ENCODE measurements around the gene ITGB1BP1. TPM values are rescaled to one million over a fixed set of nuclear protein-coding genes. Genes with fewer than 3 reads are reported as not detected.

ITGB1BP1 gene
- total and polyA plus RNA-seq, 9 of the 15 experiments (the other 6 are each of a cell fraction or from before 2014, with no cell fraction given) = 37.8 to 95.3 (median 50.4) TPM

DNA sequence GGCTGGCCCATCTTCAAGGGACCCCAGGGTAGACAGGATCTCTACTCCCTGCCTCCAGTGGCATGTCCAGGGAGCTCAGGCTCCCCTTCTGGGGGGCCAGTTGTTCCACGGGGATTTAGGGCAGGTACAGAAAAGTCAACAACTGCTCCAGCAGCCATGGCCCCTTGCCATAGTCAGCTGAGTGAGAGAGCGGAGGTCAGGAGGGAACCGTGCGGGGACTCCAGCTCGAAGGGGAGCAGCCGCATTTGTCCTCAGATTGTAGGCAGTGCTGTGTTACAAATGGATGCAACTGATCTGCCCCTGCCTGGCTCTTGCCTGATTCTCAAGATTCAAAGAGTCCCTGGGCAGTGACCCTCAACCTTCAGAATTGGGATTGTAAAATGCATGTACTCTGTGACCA is 49.9 kb downstream of the ITGB1BP1 start:
- in situ Hi-C loops (cut with MboI) = loop anchor here (5.0 kb wide), 1 partner anchor 231 kb away; no protein-coding TSS in a partner anchor
- 41% methylated on average over 6 of the region's 6 CpGs for WGBS (ENCODE audit: insufficient coverage, low coverage, missing lambda C conversion rate)

More for the DNA sequence above, 49.9 kb downstream of the ITGB1BP1 start:
- no peak for FAIRE-seq
- no peak for ATAC-seq
- H3K36me3 ChIP-seq (ENCODE audit: control insufficient read depth, insufficient read depth, low read length) = no peaks in the 10 kb centered on the region
- intact Hi-C loops (cut with micrococcal nuclease) = no loop called here
- no peaks in the 10 kb centered on the region for H3K9me1 ChIP-seq (ENCODE audit: control insufficient read depth, insufficient read depth, low read length)
- DNase-seq (ENCODE audit: extremely low read depth in 1 of 4, low spot score in 3 of 4) = no peak
- no TSS peak for BruUV-seq (replicated peaks)
- CTCF ChIA-PET (ENCODE audit: low intra/inter-chr PET ratio) = no interaction called here
- H3K27ac ChIP-seq (ENCODE audit: extremely low read depth, low read depth, low read length) = no peak overlapping the region
- no peak overlapping the region for H3K4me3 ChIP-seq
- H3K4me1 ChIP-seq (replicated peaks in 1 of 2; ENCODE audit: control insufficient read depth in 2 of 2, insufficient read depth in 2 of 2, low read length in 2 of 2) = no peaks in the 10 kb centered on the region
- no peak overlapping the region for H2AFZ ChIP-seq (ENCODE audit: low read depth, low read length)
- POLR2A ChIA-PET = no interaction called here
- no peaks in the 10 kb centered on the region for H3K79me2 ChIP-seq (ENCODE audit: control insufficient read depth, insufficient read depth, low read length)
- H3K27me3 ChIP-seq (ENCODE audit: control insufficient read depth in 2 of 2, insufficient read depth in 2 of 2, low read length in 2 of 2) = peaks cover 2 to 48% of the 10 kb centered on the region in 2 experiments; a peak in 4 of 5 replicates
- H3K4me2 ChIP-seq (ENCODE audit: insufficient read depth, low read length) = no peak overlapping the region
- H3K9ac ChIP-seq (ENCODE audit: insufficient read depth in 1 of 2, low read depth in 2 of 2, low read length in 2 of 2) = no peak overlapping the region
- no peak for TF ChIP-seq ZBTB7A (IDR thresholded peaks at IDR 0.05; ENCODE audit: borderline replicate concordance, control insufficient read depth, low read depth, low read length)
- no peak for TF ChIP-seq HMG20A (CRISPR knock-in tag; conservative IDR thresholded peaks at IDR 0.05)
- TF ChIP-seq TAF9B (IDR thresholded peaks at IDR 0.05; ENCODE audit: partially characterized antibody) = no peak
- TF ChIP-seq CHAMP1 (IDR thresholded peaks at IDR 0.05) = no peak
- TF ChIP-seq, protein P1, sequence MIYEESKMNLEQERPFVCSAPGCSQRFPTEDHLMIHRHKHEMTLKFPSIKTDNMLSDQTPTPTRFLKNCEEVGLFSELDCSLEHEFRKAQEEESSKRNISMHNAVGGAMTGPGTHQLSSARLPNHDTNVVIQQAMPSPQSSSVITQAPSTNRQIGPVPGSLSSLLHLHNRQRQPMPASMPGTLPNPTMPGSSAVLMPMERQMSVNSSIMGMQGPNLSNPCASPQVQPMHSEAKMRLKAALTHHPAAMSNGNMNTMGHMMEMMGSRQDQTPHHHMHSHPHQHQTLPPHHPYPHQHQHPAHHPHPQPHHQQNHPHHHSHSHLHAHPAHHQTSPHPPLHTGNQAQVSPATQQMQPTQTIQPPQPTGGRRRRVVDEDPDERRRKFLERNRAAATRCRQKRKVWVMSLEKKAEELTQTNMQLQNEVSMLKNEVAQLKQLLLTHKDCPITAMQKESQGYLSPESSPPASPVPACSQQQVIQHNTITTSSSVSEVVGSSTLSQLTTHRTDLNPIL (CRISPR knock-in tag; IDR thresholded peaks at IDR 0.05) = no peak
- TF ChIP-seq MYC (IDR thresholded peaks at IDR 0.05; ENCODE audit: low read depth, low read length) = no peak
- no peak for TF ChIP-seq MYC (CRISPR knock-in tag; IDR thresholded peaks at IDR 0.05; ENCODE audit: borderline replicate concordance, low read depth)
- no peak for TF ChIP-seq RHOXF2B (CRISPR knock-in tag; conservative IDR thresholded peaks at IDR 0.05)
- no peak for TF ChIP-seq CC2D1A (IDR thresholded peaks at IDR 0.05)
- no peak for TF ChIP-seq ZC3H4 (CRISPR knock-in tag; IDR thresholded peaks at IDR 0.05; ENCODE audit: borderline replicate concordance)
- no peak for TF ChIP-seq NR3C1 (CRISPR knock-in tag; IDR thresholded peaks at IDR 0.05)
- no peak for TF ChIP-seq MAX (CRISPR knock-in tag; IDR thresholded peaks at IDR 0.05)
- TF ChIP-seq U2AF1 (optimal IDR thresholded peaks at IDR 0.05; ENCODE audit: low read depth, low read length) = no peak
- TF ChIP-seq MAFF (IDR thresholded peaks at IDR 0.05; ENCODE audit: low read length) = no peak
- TF ChIP-seq SAFB2 (IDR thresholded peaks at IDR 0.05; ENCODE audit: borderline replicate concordance, low read depth, low read length, severe bottlenecking) = no peak
- H4K20me1 ChIP-seq (replicated peaks; ENCODE audit: control insufficient read depth, insufficient read depth, low read length) = no peaks in the 10 kb centered on the region
- no peaks in the 10 kb centered on the region for H3K9me3 ChIP-seq (replicated peaks; ENCODE audit: control insufficient read depth, insufficient read depth, low read depth, low read length)
